NCI-H510A treated with DMSO at 0.1 percent for 48 hours (cell line): Measurements from ENCODE around the gene OR2S2.
"Not testable (repeated sequence)": the region's sequence is repeated elsewhere in the genome, so short reads cannot be mapped to it uniquely, and the experiment has no call there.

ENCODE experiments used
- DNase-seq: peaks from one replicate; lab custom pipeline; 2025; lab: John Stamatoyannopoulos, UW

The OR2S2 gene

DNA sequence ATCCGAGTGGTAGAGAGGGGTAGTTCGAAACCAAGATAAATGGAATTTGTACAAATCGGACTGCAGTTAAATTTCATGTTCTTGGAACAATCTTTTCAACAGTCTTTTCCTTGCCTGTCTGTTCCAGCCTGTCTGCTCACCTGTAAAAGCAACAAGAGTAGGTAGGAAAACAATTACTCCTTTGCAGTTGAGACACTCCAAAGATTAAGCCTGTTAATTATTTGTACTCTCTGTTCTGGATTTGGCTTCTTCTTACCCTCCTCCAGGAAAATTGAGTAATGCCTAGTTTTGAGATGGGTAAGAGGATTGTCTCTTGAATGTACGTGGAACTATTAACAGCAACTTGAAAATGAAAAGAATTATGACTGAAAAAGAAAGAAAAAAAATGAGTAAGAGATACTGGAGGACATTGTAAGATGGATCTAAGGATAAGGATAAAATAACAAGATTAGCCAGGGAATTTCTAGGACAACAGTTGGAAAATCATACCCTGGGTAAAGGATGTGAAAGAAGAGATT, 24.3 kb downstream of the OR2S2 start:
- DNase-seq = no peak

DNA sequence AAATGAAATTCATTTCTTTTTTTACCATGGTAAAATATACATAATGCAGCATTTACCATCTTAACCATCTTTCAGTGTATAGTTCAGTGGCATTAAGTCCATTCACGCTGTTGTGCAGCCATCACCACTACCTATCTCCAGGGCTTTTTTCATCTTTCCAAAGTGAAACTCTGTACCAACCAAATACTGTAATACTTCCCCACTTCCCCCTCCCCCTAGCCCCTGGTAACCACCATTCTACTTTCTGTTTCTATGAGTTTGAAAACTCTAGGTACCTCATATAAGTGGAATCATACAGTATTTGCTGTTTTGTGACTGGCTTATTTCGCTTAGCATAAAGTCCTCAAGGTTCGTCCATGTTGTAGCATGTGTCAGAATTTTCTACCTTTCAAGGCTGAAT, 25.2 kb downstream of the OR2S2 start:
- no peak for DNase-seq

DNA sequence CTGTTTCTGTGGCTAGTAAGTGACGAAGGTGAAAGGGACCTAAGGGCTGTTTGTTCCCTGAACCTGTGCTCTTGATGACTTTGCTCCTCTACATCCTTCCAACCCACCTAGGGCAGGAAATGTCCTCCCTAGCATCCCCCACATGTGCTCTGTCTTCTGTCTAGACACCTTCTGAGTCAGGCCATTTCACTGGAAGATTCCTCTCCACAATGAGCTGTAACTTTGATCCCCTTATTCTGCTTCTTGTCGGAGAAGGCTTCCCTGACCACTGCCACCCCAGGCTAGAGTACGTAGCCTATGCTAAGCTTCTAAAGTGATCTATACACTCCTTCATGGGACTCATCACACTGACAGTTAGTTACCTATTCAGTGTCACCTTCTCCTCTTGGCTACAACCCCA, 27.0 kb downstream of the OR2S2 start:
- no peak for DNase-seq

DNA sequence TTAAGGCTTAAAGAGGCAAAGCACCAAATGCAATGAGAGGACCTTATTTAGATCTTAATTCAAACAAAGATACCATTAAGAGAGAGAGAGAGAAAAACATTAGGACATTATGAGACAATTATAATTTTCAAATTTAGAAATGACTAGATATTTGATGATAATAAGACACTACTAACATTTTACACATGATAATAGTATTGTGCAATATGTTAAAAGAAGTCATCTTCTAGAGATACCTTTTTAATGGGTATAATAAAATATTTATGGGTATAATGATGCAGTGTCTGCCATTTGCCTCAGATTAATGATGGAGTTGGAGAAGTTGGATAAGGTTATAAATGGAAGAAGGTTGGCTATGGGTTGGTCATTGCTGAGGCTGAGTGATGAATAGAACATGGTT, 27.4 kb downstream of the OR2S2 start:
- no peak for DNase-seq

DNA sequence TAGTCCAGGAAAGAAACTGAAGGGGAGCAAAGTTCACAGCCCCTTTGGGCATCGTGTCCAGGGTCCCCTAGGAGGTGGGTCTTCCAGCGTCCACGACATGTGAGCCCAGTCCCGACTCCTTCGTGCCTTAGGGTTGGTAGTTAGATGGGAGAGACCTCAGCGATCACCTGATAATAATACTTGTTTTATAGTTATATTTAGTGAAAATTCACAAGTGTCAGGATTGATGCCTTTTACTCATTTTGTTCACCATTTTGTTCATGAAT, 28.6 kb downstream of the OR2S2 start:
- no peak for DNase-seq

DNA sequence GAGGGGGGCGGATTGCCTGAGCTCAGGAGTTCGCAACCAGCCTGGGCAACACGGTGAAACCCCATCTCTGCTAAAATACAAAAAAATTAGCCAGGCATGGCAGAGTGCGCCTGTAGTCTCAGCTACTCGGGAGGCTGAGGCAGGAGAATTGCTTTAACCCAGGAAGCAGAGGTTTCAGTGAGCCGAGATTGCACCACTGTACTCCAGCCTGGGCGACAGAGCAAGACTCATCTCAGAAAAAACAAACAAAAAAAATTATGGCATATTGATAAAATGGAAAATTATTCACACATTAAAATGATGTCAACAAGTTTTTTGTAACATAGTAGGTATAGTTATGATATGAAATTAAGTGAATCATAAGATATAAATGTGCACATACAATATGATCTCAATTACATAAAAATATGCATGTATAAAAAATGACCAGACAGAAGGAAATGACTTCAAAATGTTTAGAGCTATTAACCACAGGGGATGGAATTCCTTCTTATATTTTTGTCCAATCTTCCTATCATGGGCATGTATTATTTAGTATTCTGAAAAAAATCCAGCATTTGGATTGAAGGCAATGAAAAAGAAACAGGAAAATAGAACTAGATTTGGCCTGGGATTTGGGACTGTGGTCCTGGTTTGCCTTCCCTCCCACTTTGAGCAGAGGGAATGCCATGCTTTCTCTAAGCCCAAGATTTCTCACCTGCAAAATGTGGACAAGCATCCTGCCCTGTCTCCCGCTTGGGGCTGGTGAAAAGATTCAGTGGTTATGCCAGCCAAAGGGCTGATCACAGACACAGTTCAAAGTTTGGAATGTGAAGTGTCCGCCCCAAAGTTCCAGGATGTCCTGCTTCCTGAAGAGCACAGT, 29.1 kb downstream of the OR2S2 start:
- DNase-seq = no peak

DNA sequence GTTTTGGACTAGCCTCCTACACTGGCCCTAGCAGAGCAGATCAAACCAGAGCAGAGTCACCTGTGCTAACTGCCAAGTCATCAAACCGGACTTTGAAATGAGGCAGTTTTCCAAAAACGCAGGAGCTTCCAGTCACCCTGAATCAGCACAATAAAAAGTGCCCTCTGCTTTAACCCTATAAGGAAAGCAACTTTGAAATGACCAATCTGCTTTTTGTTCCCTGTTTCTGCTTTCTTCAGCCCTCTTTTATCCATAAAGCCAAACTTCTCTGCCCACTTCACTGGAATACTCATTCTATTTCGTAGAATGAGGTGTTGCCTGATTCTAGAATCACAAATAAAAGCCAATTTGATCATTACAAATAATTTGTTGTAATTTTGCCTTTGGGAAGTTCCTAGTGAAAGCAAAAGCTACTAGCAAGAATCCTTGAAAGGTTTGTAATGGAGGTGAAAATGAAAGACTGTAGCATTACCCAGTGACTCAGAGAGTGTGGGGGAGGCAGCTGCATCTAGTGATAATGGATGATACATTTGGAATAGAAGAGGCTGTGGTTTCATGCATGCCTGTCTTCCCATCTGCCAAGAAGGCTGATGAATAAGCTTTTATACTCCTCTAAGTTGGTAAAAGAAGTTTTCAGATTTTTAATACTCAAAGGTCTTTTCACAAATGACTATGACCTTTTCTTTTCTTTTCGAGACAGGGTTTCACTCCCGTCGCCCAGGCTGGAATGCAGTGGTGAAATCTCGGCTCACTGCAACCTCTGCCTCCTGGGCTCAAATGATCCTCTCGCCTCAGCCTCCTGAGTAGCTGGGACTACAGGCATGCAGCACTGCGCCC, 33.8 kb downstream of the OR2S2 start:
- no peak for DNase-seq

DNA sequence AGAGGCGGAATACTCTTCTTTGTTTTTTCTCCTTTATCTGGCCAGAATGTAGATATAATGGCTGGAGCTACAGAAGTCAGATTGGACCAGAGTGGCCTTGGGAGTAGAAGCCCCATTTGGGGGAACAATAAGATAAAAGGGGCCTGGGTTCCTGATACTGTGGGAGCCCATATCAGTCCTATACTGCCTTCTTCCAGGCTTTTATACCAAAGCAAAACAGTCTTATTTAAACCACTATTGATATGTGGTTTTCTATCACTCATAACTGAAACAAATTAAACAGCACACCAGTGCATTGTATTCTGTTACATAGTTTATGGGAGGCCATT, 34.4 kb downstream of the OR2S2 start:
- DNase-seq = no peak

DNA sequence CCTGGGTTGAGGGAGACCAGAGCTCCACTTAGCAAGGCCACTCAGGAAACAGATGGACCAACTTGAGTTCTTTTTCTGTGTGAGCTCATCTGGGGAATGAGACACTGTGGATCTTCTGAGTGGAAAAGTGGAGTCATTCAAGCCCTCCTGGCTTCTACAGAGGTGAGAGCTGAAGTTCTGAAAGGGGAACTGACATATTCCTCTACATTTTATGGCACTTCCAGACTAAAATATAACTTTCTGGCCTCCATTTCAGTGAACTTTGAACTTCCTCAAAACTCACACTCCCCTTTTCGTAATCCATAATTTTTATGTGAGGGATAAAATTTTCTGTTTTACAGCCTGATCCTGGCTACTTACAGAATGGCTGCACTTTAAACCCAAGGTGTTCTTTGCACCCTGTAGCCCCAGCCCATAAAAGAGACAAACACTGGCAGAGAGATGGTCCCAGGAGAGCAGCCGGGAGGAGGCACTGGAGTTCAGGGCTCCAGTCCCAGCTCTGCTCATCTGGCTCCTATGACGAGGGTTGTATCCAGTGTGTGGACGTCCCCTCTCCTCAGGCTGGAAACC, 37.8 kb downstream of the OR2S2 start:
- no peak for DNase-seq

DNA sequence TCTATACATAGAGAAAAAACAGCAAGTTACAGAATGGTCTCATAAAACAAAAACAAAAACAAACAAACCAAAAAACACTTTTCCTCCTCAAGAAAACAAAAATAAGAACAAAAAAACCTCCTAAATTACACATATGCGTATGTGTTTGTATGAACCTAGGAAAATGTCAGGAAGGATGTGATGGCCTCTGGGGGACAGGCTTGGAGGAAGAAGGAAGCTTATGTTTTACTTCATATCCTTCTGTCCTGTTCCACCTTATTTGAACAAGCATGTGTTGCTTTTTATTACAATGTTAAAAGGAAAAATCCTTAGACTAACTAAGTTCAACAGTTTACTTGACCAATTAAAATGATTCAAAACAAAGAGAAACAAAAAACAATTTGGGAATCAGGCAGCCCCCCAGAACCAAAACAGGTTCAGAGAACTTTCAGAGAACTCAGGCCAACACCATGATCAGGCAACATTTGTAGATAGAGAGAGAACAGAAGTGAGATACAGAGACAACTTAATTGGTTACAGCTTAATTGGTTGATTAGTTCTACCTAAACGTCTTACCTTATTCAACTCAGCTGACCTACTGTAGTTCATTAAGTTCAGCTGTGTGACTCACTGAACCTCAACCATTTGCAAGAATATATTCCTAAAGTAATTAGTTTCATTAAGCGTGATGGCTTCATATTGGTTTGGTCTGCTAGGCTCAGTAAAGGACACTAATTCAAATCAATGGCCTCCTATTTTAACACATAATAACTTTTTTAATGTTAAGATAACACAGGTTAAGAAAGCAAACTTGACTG, 38.5 kb downstream of the OR2S2 start:
- no peak for DNase-seq

DNA sequence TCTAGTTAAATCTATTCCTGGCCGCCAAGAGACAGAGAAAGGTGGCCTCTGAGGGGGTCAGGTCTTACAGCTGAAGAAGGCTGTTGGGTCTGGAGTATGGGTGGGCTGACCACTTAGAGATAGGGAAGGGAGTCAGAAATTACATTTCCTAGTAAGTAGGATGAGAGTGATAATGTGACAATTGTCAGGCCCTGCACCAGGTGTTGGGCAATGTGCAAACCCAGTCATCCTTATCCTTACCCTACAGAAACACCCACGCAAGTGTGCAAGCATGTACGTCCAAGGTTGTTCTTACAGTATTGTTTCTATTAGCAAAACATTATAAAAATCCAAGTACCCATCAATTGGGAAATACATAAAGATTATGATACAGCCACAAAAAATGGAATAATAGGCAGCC, 39.2 kb downstream of the OR2S2 start:
- no peak for DNase-seq

DNA sequence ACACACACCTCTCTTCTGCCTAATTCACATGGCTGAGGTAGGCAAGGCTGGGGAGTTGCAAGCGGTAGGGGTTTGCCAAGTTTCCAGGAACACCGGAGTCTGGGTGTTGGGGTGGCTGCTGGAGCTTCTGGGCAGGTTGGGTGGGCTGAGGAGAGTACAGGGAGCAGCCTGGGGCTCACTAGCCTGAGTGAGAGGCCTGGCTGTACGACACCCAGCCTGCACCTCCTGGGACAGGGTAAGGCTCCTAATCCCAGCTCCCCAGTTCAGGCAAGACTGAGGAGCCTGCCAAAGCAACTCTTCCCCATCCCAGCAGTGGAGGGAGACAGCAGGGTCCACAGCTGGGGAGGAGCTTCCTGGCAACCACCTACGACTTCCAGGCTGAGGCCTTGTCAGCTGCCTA, 40.7 kb downstream of the OR2S2 start:
- DNase-seq = no peak

DNA sequence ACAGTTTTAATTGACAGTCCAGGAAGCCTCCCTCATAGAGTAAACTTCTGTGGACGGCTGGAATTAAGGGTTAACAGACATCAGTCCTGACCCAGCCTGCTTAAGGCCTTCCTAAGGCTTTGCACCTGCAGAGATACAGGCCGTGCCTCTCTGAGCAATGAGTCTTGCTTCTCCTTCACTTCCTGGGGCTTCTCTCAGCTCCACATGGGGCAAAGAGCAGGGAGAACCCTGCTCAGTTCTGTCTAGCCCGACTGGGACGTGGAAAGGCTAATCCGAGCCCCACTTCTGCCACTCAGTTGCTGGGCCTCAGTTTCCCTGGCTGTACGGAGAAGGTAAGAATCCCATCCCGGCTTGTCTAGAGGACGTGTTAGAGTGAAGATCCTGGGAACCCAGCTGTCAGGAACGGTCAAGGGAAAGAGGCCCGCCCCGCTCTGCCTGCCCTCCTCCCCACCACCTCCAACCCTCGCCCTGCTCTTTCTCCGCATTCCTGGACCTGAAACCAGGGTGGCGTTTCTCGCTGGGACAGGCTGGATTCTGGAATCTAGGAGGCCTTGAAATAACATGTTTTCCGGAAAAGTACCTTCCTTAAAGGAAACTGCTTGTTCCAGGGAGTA, 42.2 kb downstream of the OR2S2 start:
- DNase-seq = no peak

DNA sequence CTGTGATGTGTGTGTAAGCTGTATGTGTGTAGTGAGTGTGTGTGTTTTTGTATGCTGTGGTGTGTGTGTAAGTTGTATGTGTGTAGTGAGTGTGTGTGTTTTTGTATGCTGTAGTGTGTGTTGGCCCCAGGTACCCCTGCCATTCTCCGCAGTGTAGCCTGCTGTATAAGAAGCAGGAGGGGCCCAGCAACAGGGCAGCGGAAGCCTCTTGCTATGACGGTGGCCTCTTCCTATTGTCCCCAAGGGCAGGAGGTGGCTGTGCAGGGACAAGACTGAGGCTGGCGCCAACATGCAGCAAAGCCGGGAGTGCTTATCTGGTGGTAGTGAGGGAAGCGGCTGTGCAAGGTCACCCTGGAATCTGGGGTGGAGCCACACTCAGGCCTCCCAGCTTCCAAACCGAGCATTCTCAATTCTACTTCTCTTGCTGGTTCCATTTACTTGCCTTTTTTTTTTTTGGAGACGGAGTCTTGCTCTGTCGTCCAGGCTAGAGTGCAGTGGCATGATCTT, 43.6 kb downstream of the OR2S2 start:
- no peak for DNase-seq

DNA sequence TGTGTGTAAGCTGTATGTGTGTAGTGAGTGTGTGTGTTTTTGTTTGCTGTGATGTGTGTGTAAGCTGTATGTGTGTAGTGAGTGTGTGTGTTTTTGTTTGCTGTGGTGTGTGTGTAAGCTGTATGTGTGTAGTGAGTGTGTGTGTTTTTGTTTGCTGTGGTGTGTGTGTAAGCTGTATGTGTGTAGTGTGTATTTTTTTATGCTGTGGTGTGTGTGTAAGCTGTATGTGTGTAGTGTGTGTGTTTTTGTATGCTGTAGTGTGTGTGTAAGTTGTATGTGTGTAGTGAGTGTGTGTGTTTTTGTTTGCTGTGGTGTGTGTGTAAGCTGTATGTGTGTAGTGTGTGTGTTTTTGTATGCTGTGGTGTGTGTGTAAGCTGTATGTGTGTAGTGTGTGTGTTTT, 44.5 kb downstream of the OR2S2 start:
- not testable (repeated sequence) for DNase-seq

DNA sequence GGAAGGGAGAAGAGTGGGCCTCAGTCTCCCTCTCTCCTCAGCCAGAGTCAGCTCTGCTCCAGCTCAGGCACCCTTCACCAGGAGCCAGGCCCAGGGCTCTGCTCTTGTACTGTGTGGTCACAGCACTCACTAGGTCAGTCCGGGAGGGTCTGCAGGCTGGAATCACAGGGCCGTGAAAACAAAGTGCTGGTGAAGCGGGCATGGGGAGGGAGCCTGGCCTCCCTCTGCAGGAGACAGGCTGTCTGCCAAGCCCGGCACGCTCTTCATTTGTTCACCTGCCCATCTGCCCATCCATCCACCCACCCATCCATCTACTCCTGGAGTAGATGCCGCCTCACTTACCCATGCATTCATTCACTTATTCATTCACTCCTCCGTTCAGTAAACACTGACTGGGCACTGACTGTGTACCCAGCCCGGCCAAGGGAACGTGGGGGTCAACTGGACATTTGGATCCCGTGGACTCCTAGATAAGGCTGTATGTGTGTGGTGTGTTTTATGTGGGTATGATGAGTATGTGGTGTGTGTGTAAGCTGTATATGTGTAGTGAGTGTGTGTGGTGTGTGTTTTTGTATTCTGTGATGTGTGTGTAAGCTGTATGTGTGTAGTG, 45.1 kb downstream of the OR2S2 start:
- DNase-seq = no peak

DNA sequence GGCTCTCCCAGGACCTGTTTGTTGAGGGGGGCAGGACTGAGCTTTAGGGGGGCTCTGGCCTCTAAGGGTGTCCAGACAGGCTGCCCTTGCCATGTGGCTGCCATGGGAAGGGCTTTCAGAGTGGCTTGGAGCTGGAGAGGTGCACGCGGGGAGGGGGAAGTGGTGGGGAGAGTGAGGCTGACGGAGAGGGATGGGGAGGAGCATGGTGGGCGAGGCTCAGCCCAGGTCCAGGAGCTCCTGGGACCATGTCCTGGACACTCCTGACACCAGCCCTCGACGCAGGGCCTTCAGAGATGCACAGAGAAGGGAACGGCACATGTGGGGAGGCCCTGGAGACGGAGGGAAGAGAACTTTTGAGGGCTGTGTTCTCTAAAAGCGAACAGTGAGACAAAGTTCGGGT, 46.3 kb downstream of the OR2S2 start:
- DNase-seq = no peak

DNA sequence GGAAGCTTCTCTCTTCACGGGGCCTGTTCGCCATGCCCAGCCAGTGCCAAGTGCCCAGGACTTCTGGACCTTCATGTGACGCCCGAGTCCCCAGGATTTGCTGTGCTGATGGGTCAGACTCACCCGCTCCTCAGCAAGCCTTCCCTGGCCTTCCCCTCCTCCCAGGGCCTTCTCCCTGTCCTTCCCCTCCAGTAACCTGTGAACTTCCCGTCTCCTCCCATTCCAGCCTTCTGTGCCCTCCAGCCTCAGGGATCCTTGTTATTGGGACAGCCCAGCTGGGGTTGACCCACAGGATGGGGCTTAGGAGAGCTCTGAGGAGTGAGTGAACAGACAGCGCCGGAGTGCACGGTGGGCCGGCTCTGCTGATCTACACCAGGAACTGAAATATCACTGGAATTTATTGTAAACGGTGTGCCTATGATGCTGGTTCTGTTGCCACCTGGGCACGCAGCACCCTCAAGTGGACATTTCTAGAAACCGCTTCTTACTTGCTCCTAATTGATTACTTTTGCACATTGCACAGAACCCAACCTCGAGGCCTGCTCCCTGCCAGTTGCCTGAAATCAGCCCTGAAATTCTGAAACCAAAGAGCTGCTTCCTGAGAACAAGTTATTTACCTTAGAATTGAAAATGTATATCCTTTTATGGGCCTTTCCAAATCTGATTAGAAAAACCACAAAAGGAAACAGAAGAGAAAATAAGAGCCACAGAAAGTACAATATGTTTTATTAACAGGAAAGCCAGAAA, 47.2 kb downstream of the OR2S2 start:
- DNase-seq = peak; percentile 28

DNA sequence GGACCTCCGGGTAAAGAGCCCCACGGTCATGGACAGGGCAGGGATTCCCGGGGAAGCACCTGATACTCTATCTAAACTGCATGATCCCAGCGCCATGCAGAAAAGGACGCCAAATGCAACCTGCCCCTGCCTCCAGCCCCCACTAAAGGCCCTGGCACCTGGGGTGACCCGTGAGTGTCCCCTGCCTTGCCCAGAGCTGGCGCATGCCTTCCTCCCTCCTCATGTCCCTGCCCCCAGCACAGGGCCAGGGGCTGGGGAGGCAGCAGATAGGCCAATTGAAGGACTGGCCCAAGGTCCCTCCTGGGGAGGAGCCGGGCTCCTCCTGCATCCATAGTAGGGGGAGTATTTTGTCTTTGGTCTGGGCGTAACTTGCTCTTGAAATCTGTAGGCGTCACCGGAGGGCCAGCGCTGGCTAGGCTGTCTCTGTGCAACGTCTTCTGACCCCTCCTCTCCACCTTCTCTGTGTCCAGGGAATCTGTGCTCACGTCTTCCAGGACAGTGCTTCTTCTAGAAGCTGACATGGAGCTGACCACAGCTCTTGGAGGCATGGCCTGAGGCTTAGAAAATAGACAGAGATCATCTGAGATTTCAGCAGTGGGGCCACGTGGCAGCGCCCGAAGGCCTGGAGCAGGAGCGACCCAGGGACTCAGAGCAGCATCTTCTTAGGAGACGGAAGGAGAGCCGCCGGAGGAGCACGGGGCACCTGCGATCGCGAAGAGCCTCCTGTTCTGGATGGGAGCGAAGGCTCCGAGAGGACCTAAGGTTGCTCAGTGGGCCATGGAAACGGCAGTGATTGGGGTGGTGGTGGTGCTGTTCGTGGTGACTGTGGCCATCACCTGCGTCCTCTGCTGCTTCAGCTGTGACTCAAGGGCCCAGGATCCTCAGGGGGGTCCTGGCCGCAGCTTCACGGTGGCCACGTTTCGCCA, 48.0 kb downstream of the OR2S2 start:
- DNase-seq = no peak
